Neural cell (in vitro differentiated cells): ENCODE data around the gene SGTA. TPM values are rescaled to one million over a fixed set of nuclear protein-coding genes. Genes with fewer than 3 reads are reported as not detected.

ENCODE experiments used
- H2AFZ ChIP-seq: fragments of 200-600, 300-800 bp; sonication (generic), shearing (Covaris generic); 2 replicates; pipeline ENCODE4 v1.6.0; 2014; ENCODE audit warnings: low read depth, mild to moderate bottlenecking, antibody characterized with exemption, low read length, moderate library complexity
- H3F3A ChIP-seq: fragments of 200-600 bp; shearing (Covaris generic); 2 replicates; pipeline ENCODE4 v1.6.1; 2016; ENCODE audit warnings: mild to moderate bottlenecking, moderate library complexity, mixed read lengths, antibody characterized with exemption, low read length; ENCODE audit not compliant: insufficient read depth, poor library complexity, severe bottlenecking
- H3K27ac ChIP-seq: fragments of 200-600, 300-800 bp; sonication (generic), shearing (Covaris generic); 2 replicates; pipeline ENCODE4 v1.5.1; 2014; ENCODE audit warnings: mild to moderate bottlenecking, low read length, moderate library complexity
- H3K27me3 ChIP-seq: fragments of 300-800, 200-600 bp; sonication (generic), shearing (Covaris generic); 2 replicates; pipeline ENCODE4 v1.6.0; 2014; ENCODE audit warnings: mild to moderate bottlenecking, low read depth, low read length, moderate library complexity; ENCODE audit not compliant: insufficient read depth
- H3K36me3 ChIP-seq: fragments of 300-800, 200-600 bp; sonication (generic), shearing (Covaris generic); 2 replicates; pipeline ENCODE4 v1.5.1; 2014; ENCODE audit warnings: mild to moderate bottlenecking, antibody characterized with exemption, low read length, moderate library complexity; ENCODE audit not compliant: insufficient read depth
- H3K4me2 ChIP-seq: fragments of 300-800, 200-600 bp; sonication (generic), shearing (Covaris generic); 2 replicates; pipeline ENCODE4 v1.6.0; 2014; ENCODE audit warnings: mild to moderate bottlenecking, low read length
- H3K4me3 ChIP-seq: fragments of 300-800, 200-600 bp; sonication (generic), shearing (Covaris generic); 2 replicates; pipeline ENCODE4 v1.5.1; 2014; ENCODE audit warnings: mild to moderate bottlenecking, low read length, moderate library complexity
- H3K79me2 ChIP-seq: fragments of 200-600 bp; shearing (Covaris generic); replicated peaks from 2 replicates; pipeline ENCODE4 v1.6.0; 2014; ENCODE audit warnings: mild to moderate bottlenecking, low read length, moderate library complexity; ENCODE audit not compliant: insufficient read depth
- H3K9ac ChIP-seq: fragments of 300-800, 200-600 bp; sonication (generic), shearing (Covaris generic); 2 replicates; pipeline ENCODE4 v1.6.1; 2016; ENCODE audit warnings: mild to moderate bottlenecking, low read length, mixed read lengths
- H3K9me2 ChIP-seq: fragments of 200-600 bp; shearing (Covaris generic); 2 replicates; pipeline ENCODE4 v1.6.1; 2016; ENCODE audit warnings: mild to moderate bottlenecking, low read length, mixed read lengths; ENCODE audit not compliant: insufficient read depth
- H3K9me3 ChIP-seq: fragments of 200-600, 300-800 bp; sonication (generic), shearing (Covaris generic); 2 replicates; pipeline ENCODE4 v1.6.1; 2016; ENCODE audit warnings: mild to moderate bottlenecking, mixed run types, low read length, moderate library complexity, mixed read lengths
- H4K20me1 ChIP-seq: fragments of 200-600 bp; shearing (Covaris generic); 2 replicates; pipeline ENCODE4 v1.6.1; 2016; ENCODE audit warnings: mild to moderate bottlenecking, mixed run types; ENCODE audit not compliant: insufficient read depth
- CTCF ChIP-seq: fragments of 450-650 bp; IDR thresholded peaks from 2 replicates; pipeline ENCODE4 v1.5.1; 2014; ENCODE audit warnings: antibody characterized with exemption, mild to moderate bottlenecking, moderate library complexity; ENCODE audit not compliant: poor library complexity, severe bottlenecking
- EP300 ChIP-seq: fragments of 450-650 bp; conservative IDR thresholded peaks from 2 replicates; pipeline ENCODE4 v1.6.1; 2014; ENCODE audit warnings: antibody characterized with exemption, mild to moderate bottlenecking, moderate library complexity; ENCODE audit not compliant: poor library complexity, severe bottlenecking
- EZH2 ChIP-seq: fragments of 200-600, 300-800 bp; shearing (Covaris generic), sonication (generic); IDR thresholded peaks from 2 replicates; pipeline ENCODE4 v1.6.1; 2014; ENCODE audit warnings: antibody characterized with exemption, low read length, borderline replicate concordance, mild to moderate bottlenecking; ENCODE audit not compliant: insufficient read depth, poor library complexity, severe bottlenecking
- MXI1 ChIP-seq: fragments of 450-650 bp; conservative IDR thresholded peaks from 2 replicates; pipeline ENCODE4 v1.6.1; 2014; ENCODE audit warnings: antibody characterized with exemption, mild to moderate bottlenecking; ENCODE audit not compliant: poor library complexity, severe bottlenecking
- POLR2AphosphoS5 ChIP-seq: IDR thresholded peaks from 2 replicates; pipeline ENCODE4 v1.6.1; 2012
- RAD21 ChIP-seq: fragments of 450-650 bp; conservative IDR thresholded peaks from 2 replicates; pipeline ENCODE4 v1.6.1; 2014; ENCODE audit warnings: antibody characterized with exemption, mild to moderate bottlenecking, moderate library complexity
- REST ChIP-seq: IDR thresholded peaks from 2 replicates; pipeline ENCODE4 v1.6.1; 2012; ENCODE audit warnings: borderline replicate concordance
- SMC3 ChIP-seq: fragments of 450-650 bp; conservative IDR thresholded peaks from 2 replicates; pipeline ENCODE4 v1.6.1; 2014; ENCODE audit warnings: antibody characterized with exemption, mild to moderate bottlenecking, moderate library complexity; ENCODE audit not compliant: poor library complexity
- TAF1 ChIP-seq: IDR thresholded peaks from 2 replicates; pipeline ENCODE4 v1.6.1; 2012; ENCODE audit warnings: low read depth
- polyA plus RNA-seq: library from polyadenylated mRNA; depleted of rRNA; stranded (reverse); fragments of >200 nt; gene quantifications from 2 replicates; pipeline ENCODE4 v1.2.3, GENCODE V29; 2014

SGTA gene
- polyA plus RNA-seq, 1 donor from 2014 or later: 80.6 TPM

- no peak overlapping the region for H3K4me3 ChIP-seq
- H3K79me2 ChIP-seq: peaks cover 1% of the 10 kb centered on the region
- no peaks in the 10 kb centered on the region for H3K9me3 ChIP-seq
- H4K20me1 ChIP-seq: no peaks in the 10 kb centered on the region
- H3K9ac ChIP-seq: no peak overlapping the region
- no peak overlapping the region for H2AFZ ChIP-seq
- no peaks in the 10 kb centered on the region for H3K9me2 ChIP-seq
- no peak overlapping the region for H3K4me2 ChIP-seq
- no peaks in the 10 kb centered on the region for H3K36me3 ChIP-seq
- H3F3A ChIP-seq: no peaks in the 10 kb centered on the region
- no peak for TF ChIP-seq MXI1
- TF ChIP-seq REST: no peak
- no peak for TF ChIP-seq EP300
- no peak for TF ChIP-seq SMC3
- no peak for TF ChIP-seq TAF1
- no peak for TF ChIP-seq EZH2
- TF ChIP-seq CTCF: no peak
- no peak for TF ChIP-seq POLR2AphosphoS5
- no peak for TF ChIP-seq RAD21
- H3K27ac ChIP-seq: no peak overlapping the region
- H3K27me3 ChIP-seq: no peaks in the 10 kb centered on the region
Observed at GRCh38 chr19:2733930-2734588, 49.0 kb downstream of the SGTA start.

GRCh38 chr19:2732883-2733282, 50.2 kb downstream of the SGTA start:
- H3K36me3 ChIP-seq: no peaks in the 10 kb centered on the region
- no peaks in the 10 kb centered on the region for H3K79me2 ChIP-seq
- H3K9ac ChIP-seq: no peak overlapping the region
- H2AFZ ChIP-seq: no peak overlapping the region
- no peak overlapping the region for H3K4me3 ChIP-seq
- TF ChIP-seq EZH2: no peak
- TF ChIP-seq EP300: no peak
- TF ChIP-seq RAD21: no peak
- no peak for TF ChIP-seq REST
- no peak for TF ChIP-seq TAF1
- no peak for TF ChIP-seq POLR2AphosphoS5
- TF ChIP-seq MXI1: no peak
- TF ChIP-seq CTCF: no peak
- no peak for TF ChIP-seq SMC3
- no peak overlapping the region for H3K27ac ChIP-seq
- H3K9me3 ChIP-seq: no peaks in the 10 kb centered on the region
- no peaks in the 10 kb centered on the region for H3K9me2 ChIP-seq
- no peaks in the 10 kb centered on the region for H3F3A ChIP-seq
- no peaks in the 10 kb centered on the region for H3K27me3 ChIP-seq
- no peaks in the 10 kb centered on the region for H4K20me1 ChIP-seq
- H3K4me2 ChIP-seq: no peak overlapping the region
